Stimulated activated CD4-positive, alpha-beta T cell treated with anti-CD3 and anti-CD28 coated beads, Interleukin-4, amount 100 ng/mL, for 48 hours (primary cell): ENCODE results near the gene TNS1.
"Not testable (repeated sequence)": the region's sequence is repeated elsewhere in the genome, so short reads cannot be mapped to it uniquely, and the experiment has no call there.

ENCODE experiments used
- DNase-seq, 2 donors: peaks; one replicate each; pipeline ENCODE4 v3.0.0-alpha.2; 2020; ENCODE audit warnings: low read depth in 2 of 2

Gene TNS1

GRCh38 chr2:217813828-217814227 is 189.0 kb downstream of the TNS1 start:
- no peak for DNase-seq

GRCh38 chr2:217812170-217812569 is 190.6 kb downstream of the TNS1 start:
- no peak for DNase-seq

GRCh38 chr2:217810260-217810659 is 192.5 kb downstream of the TNS1 start:
- DNase-seq = no peak

- DNase-seq = no peak
These were observed 193.1 kb downstream of the TNS1 start for GRCh38 chr2:217809736-217810135.

- not testable (repeated sequence) for DNase-seq
These were observed 193.8 kb downstream of the TNS1 start for GRCh38 chr2:217808967-217809366.

GRCh38 chr2:217808326-217808725 is 194.5 kb downstream of the TNS1 start:
- DNase-seq = no peak

GRCh38 chr2:217807753-217808152 is 195.0 kb downstream of the TNS1 start:
- DNase-seq = no peak

GRCh38 chr2:217807025-217807424 is 195.8 kb downstream of the TNS1 start:
- no peak for DNase-seq

- no peak for DNase-seq
These were observed 196.4 kb downstream of the TNS1 start for GRCh38 chr2:217806482-217806765.

GRCh38 chr2:217805668-217806481 is 196.9 kb downstream of the TNS1 start:
- DNase-seq = no peak

GRCh38 chr2:217804791-217805667 is 197.8 kb downstream of the TNS1 start:
- no peak for DNase-seq

GRCh38 chr2:217804338-217804737 is 198.5 kb downstream of the TNS1 start:
- DNase-seq = no peak

- DNase-seq = no peak
These were observed 199.2 kb downstream of the TNS1 start for GRCh38 chr2:217803653-217803960.

GRCh38 chr2:217802876-217803652 is 199.7 kb downstream of the TNS1 start:
- DNase-seq = no peak

- DNase-seq = no peak
These were observed 200.5 kb downstream of the TNS1 start for GRCh38 chr2:217802266-217802665.

- no peak for DNase-seq
These were observed 201.1 kb downstream of the TNS1 start for GRCh38 chr2:217801711-217802110.

GRCh38 chr2:217801115-217801531 is 201.7 kb downstream of the TNS1 start:
- no peak for DNase-seq

- no peak for DNase-seq
These were observed 202.2 kb downstream of the TNS1 start for GRCh38 chr2:217800433-217801114.

GRCh38 chr2:217799563-217800432 is 203.0 kb downstream of the TNS1 start:
- no peak for DNase-seq

GRCh38 chr2:217798743-217799562 is 203.8 kb downstream of the TNS1 start:
- no peak for DNase-seq
